ENCODE measurements around the gene SCAF8. TPM values are rescaled to one million over a fixed set of nuclear protein-coding genes. Genes with fewer than 3 reads are reported as not detected.

The SCAF8 gene
- total and polyA plus RNA-seq, 4 experiments from 2014 or later = 4.5 to 60.5 (median 40.2) TPM

DNA sequence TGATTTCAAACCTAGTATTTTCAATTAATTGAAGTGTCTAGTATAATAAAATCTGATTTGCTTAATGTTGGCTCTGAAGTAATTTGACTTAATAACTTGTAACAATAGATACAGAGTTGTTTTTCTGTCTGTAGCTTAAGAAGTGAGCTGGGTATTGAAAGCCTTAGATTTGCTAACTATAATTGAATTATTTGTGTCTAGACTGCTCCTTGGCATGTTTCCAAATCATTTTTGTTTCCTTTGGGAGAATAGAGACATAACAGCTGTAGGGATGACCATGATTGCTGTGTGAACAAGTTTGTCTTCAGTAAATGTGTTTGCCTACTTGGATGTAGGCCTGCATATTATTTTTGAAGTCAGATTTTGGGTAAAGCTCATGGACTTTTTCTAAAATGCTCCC lies 115.4 kb downstream of the SCAF8 start:
- peaks cover 23 to 39% of the 10 kb centered on the region in 2 donors for H3K36me3 Mint-ChIP-seq
- Histone ChIP-seq H3K4me3 (ENCODE audit: low read length in 2 of 2) (no peak overlapping the region), H3K9me3 (ENCODE audit: control insufficient read depth in 1 of 2, low read length in 2 of 2) (no peaks in the 10 kb centered on the region), H3K27me3 (ENCODE audit: insufficient read depth, low read length) (no peaks in the 10 kb centered on the region), H3K36me3 (ENCODE audit: insufficient read depth, low read length) (no peaks in the 10 kb centered on the region), H3K27ac (ENCODE audit: low read depth, low read length) (no peak overlapping the region), H3K4me1 (ENCODE audit: insufficient read depth, low read length) (no peaks in the 10 kb centered on the region)
- DNase-seq = no peak
- H3K27ac Mint-ChIP-seq = peak overlapping the region in 2 of 7 donors; percentile 23 to 30
- POLR2A ChIA-PET (ENCODE audit: partially characterized antibody) = no interaction called here
- peaks cover 0 to 3% (median 0%) of the 10 kb centered on the region in 8 donors for H3K9me3 Mint-ChIP-seq
- no peak overlapping the region for H3K4me3 Mint-ChIP-seq
- peaks cover 18 to 45% (median 30%) of the 10 kb centered on the region in 4 donors for H3K4me1 Mint-ChIP-seq
- CTCF ChIA-PET (ENCODE audit: partially characterized antibody) = no interaction called here
- intact Hi-C loops (cut with micrococcal nuclease) = no loop called here
- H3K27me3 Mint-ChIP-seq = no peaks in the 10 kb centered on the region

DNA sequence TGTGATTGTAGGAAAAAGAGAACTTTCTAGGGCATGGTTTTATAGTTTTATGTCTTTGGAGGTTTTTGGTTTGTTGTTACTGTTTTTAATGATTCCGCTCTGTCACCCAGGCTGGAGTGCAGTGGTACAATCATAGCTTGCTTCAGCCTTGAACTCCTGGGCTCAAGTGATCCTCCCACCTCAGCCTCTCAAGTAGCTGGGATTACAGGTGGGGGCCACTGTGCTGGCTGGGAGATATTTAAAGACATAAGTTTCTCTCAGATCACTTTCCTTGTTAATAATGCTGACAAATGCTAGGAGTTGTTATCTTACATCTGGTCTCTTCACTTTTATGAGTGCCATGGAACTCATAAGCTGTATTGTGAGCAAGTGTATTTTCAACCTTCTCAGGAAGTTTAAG lies 116.3 kb downstream of the SCAF8 start:
- no peak for DNase-seq
- peaks cover 13 to 44% (median 27%) of the 10 kb centered on the region in 4 donors for H3K4me1 Mint-ChIP-seq
- intact Hi-C loops (cut with micrococcal nuclease) = no loop called here
- no peak overlapping the region for H3K4me3 Mint-ChIP-seq
- ChIA-PET POLR2A (ENCODE audit: partially characterized antibody) (no interaction called here), CTCF (ENCODE audit: partially characterized antibody) (no interaction called here)
- H3K36me3 Mint-ChIP-seq = peaks cover 24 to 39% of the 10 kb centered on the region in 2 donors
- H3K9me3 Mint-ChIP-seq = peaks cover 0 to 3% (median 0%) of the 10 kb centered on the region in 8 donors
- Histone ChIP-seq H3K4me1 (ENCODE audit: insufficient read depth, low read length) (no peaks in the 10 kb centered on the region), H3K4me3 (ENCODE audit: low read length in 2 of 2) (no peak overlapping the region), H3K27me3 (ENCODE audit: insufficient read depth, low read length) (no peaks in the 10 kb centered on the region), H3K27ac (ENCODE audit: low read depth, low read length) (no peak overlapping the region), H3K36me3 (ENCODE audit: insufficient read depth, low read length) (no peaks in the 10 kb centered on the region), H3K9me3 (ENCODE audit: control insufficient read depth in 1 of 2, low read length in 2 of 2) (no peaks in the 10 kb centered on the region)
- peak overlapping the region in 1 of 7 donors; percentile 80 for H3K27ac Mint-ChIP-seq
- H3K27me3 Mint-ChIP-seq = no peaks in the 10 kb centered on the region

DNA sequence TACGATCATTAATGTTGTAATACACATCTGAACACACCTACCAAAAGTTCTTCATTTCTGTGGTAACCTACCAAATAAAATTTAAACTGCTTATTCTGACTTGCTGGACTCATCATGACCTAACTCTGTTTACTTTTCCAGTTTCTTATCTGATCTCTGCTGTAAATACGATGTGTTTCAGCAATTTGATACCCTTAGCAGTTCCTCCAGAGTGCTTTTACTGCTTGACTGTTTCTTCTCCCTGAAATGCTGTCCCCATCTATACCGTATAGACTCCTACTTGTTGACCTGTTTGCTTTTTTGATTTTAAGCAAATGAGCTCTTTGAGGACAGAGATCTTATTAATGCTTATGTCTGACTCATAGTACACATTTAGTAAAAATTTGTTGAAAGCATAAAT lies 119.5 kb downstream of the SCAF8 start:
- intact Hi-C loops (cut with micrococcal nuclease) = no loop called here
- H3K36me3 ChIP-seq (ENCODE audit: insufficient read depth, low read length) = no peaks in the 10 kb centered on the region
- Mint-ChIP-seq H3K36me3 (peaks cover 22 to 32% of the 10 kb centered on the region in 2 donors), H3K27me3 (no peaks in the 10 kb centered on the region), H3K9me3 (peaks cover 0 to 3% (median 0%) of the 10 kb centered on the region in 8 donors), H3K4me1 (peaks cover 6 to 26% (median 20%) of the 10 kb centered on the region in 4 donors), H3K4me3 (no peak overlapping the region), H3K27ac (peak overlapping the region in 1 of 7 donors; percentile 1)
- no peaks in the 10 kb centered on the region for H3K4me1 ChIP-seq (ENCODE audit: insufficient read depth, low read length)
- no peak for DNase-seq
- H3K9me3 ChIP-seq (ENCODE audit: control insufficient read depth in 1 of 2, low read length in 2 of 2) = no peaks in the 10 kb centered on the region
- ChIA-PET POLR2A (ENCODE audit: partially characterized antibody) (no interaction called here), CTCF (ENCODE audit: partially characterized antibody) (interaction anchor here (1.2 to 1.8 kb wide), 2 partner anchors 9 to 17 kb away, joined by 3 to 4 read pairs; no protein-coding TSS in a partner anchor)
- no peak overlapping the region for H3K4me3 ChIP-seq (ENCODE audit: low read length in 2 of 2)
- H3K27ac ChIP-seq (ENCODE audit: low read depth, low read length) = no peak overlapping the region
- no peaks in the 10 kb centered on the region for H3K27me3 ChIP-seq (ENCODE audit: insufficient read depth, low read length)

DNA sequence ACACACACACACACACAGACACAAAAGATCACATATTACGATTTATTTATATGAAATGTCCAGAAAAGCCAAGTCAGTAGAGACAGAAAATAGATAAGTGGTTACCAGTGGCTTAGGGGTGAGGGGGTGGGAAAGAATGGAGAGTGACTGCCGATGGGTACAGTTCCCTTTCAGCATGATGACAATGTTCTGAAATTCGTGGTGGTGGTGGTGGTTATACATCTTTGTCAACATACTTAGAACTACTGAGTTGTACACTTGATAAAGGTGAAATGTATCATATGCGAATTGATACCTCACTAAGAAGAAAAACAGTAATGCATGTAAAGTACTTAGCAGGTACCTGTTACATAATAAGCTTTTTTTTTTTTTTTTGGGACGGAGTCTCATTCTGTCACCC lies 124.3 kb downstream of the SCAF8 start:
- peaks cover 5 to 14% of the 10 kb centered on the region in 2 donors for H3K36me3 Mint-ChIP-seq
- no peaks in the 10 kb centered on the region for H3K27me3 Mint-ChIP-seq
- H3K27ac Mint-ChIP-seq = no peak overlapping the region
- H3K27me3 ChIP-seq (ENCODE audit: insufficient read depth, low read length) = no peaks in the 10 kb centered on the region
- no peaks in the 10 kb centered on the region for H3K36me3 ChIP-seq (ENCODE audit: insufficient read depth, low read length)
- ChIA-PET POLR2A (ENCODE audit: partially characterized antibody) (no interaction called here), CTCF (ENCODE audit: partially characterized antibody) (interaction anchor here (0.8 kb wide), 1 partner anchor 320 kb away, joined by 5 read pairs; no protein-coding TSS in a partner anchor)
- H3K4me3 Mint-ChIP-seq = no peak overlapping the region
- no peak overlapping the region for H3K27ac ChIP-seq (ENCODE audit: low read depth, low read length)
- intact Hi-C loops (cut with micrococcal nuclease) = no loop called here
- DNase-seq = no peak
- H3K4me3 ChIP-seq (ENCODE audit: low read length in 2 of 2) = no peak overlapping the region
- H3K9me3 ChIP-seq (ENCODE audit: control insufficient read depth in 1 of 2, low read length in 2 of 2) = no peaks in the 10 kb centered on the region
- H3K9me3 Mint-ChIP-seq = no peaks in the 10 kb centered on the region
- H3K4me1 Mint-ChIP-seq = peaks cover 0 to 9% (median 5%) of the 10 kb centered on the region in 4 donors
- no peaks in the 10 kb centered on the region for H3K4me1 ChIP-seq (ENCODE audit: insufficient read depth, low read length)

DNA sequence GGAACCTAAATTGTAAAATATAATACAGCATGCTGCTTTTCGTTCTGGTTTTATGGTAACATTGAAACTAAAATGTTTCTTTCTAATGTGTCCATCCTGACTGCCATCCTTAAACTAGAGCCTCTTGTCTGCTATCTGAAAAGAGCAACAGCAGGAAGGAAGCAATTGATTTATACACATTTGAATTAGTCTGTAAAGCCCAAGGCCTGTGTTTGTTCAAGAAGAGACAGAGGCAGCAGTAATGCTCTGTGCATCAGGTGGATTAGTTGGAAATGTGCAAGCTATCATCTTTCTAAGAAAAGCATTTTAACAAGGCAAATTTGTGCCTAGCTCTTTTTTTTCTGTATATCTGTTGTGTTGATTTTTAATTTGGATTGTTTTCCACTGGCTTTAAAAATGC lies 128.6 kb downstream of the SCAF8 start:
- Histone ChIP-seq H3K4me3 (ENCODE audit: low read length in 2 of 2) (no peak overlapping the region), H3K36me3 (ENCODE audit: insufficient read depth, low read length) (no peaks in the 10 kb centered on the region), H3K9me3 (ENCODE audit: control insufficient read depth in 1 of 2, low read length in 2 of 2) (no peaks in the 10 kb centered on the region), H3K4me1 (ENCODE audit: insufficient read depth, low read length) (no peaks in the 10 kb centered on the region), H3K27ac (ENCODE audit: low read depth, low read length) (no peak overlapping the region), H3K27me3 (ENCODE audit: insufficient read depth, low read length) (no peaks in the 10 kb centered on the region)
- intact Hi-C loops (cut with micrococcal nuclease) = no loop called here
- POLR2A ChIA-PET (ENCODE audit: partially characterized antibody) = no interaction called here
- no peak overlapping the region for H3K4me3 Mint-ChIP-seq
- H3K36me3 Mint-ChIP-seq = peaks cover 3 to 4% of the 10 kb centered on the region in 2 donors
- H3K27me3 Mint-ChIP-seq = no peaks in the 10 kb centered on the region
- H3K4me1 Mint-ChIP-seq = peaks cover 0 to 13% (median 6%) of the 10 kb centered on the region in 4 donors
- CTCF ChIA-PET (ENCODE audit: partially characterized antibody) = interaction anchor here (1.1 to 1.7 kb wide), 2 partner anchors 64 to 186 kb away, joined by 3 to 5 read pairs; no protein-coding TSS in a partner anchor
- no peak for DNase-seq
- peak overlapping the region in 1 of 7 donors; percentile 8 for H3K27ac Mint-ChIP-seq
- H3K9me3 Mint-ChIP-seq = no peaks in the 10 kb centered on the region

DNA sequence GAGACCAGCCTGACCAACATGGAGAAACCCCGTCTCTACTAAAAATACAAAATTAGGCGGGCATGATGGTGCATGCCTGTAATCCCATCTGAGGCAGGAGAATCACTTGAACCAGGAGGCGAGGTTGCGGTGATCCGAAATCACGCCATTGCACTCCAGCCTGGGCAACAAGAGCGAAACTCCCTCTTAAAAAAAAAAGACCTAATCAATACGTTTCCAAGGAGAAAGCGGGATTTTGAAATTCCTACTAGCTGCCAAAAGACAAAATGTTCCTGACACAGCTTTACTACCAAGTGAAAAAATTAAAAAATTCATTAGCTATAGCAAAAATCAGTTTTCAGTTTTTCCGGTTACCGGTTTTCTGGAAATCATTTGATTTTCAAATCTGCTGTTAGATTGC lies 129.3 kb downstream of the SCAF8 start:
- H3K36me3 ChIP-seq (ENCODE audit: insufficient read depth, low read length) = no peaks in the 10 kb centered on the region
- Mint-ChIP-seq H3K27ac (no peak overlapping the region), H3K4me3 (no peak overlapping the region), H3K36me3 (peaks cover 3 to 4% of the 10 kb centered on the region in 2 donors), H3K4me1 (peaks cover 0 to 13% (median 6%) of the 10 kb centered on the region in 4 donors), H3K27me3 (no peaks in the 10 kb centered on the region), H3K9me3 (no peaks in the 10 kb centered on the region)
- intact Hi-C loops (cut with micrococcal nuclease) = no loop called here
- no peaks in the 10 kb centered on the region for H3K4me1 ChIP-seq (ENCODE audit: insufficient read depth, low read length)
- DNase-seq = no peak
- CTCF ChIA-PET (ENCODE audit: partially characterized antibody) = interaction anchor here (0.6 to 1.7 kb wide), 3 partner anchors 64 to 187 kb away, joined by 3 to 5 read pairs (median 3); no protein-coding TSS in a partner anchor
- H3K27me3 ChIP-seq (ENCODE audit: insufficient read depth, low read length) = no peaks in the 10 kb centered on the region
- H3K4me3 ChIP-seq (ENCODE audit: low read length in 2 of 2) = no peak overlapping the region
- no peaks in the 10 kb centered on the region for H3K9me3 ChIP-seq (ENCODE audit: control insufficient read depth in 1 of 2, low read length in 2 of 2)
- POLR2A ChIA-PET (ENCODE audit: partially characterized antibody) = no interaction called here
- no peak overlapping the region for H3K27ac ChIP-seq (ENCODE audit: low read depth, low read length)

DNA sequence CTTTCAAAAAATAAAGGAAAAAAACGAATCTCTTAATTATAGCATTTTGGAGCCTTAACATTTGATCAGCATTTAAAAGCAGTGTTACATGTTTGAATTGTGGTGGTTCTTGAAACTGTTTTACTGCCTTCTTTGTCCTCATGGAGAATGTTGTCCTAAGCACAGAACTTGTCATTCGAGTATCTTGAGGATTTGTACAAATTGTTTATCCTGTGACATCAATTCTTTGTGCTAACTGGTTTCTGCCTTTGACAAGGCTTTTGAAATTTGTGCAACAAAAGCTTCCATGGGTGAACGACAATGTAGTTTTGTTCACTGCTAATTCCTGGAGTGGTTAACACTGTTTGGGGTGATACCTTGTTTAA lies 130.8 kb downstream of the SCAF8 start:
- intact Hi-C loops (cut with micrococcal nuclease) = no loop called here
- peak overlapping the region in 3 of 7 donors; percentile 22 to 47 (median 41) for H3K27ac Mint-ChIP-seq
- H3K36me3 Mint-ChIP-seq = peaks cover 4 to 7% of the 10 kb centered on the region in 2 donors

More for the DNA sequence above, 130.8 kb downstream of the SCAF8 start:
- no peak overlapping the region for H3K4me3 ChIP-seq (ENCODE audit: low read length in 2 of 2)
- H3K27me3 ChIP-seq (ENCODE audit: insufficient read depth, low read length) = no peaks in the 10 kb centered on the region
- no peak overlapping the region for H3K27ac ChIP-seq (ENCODE audit: low read depth, low read length)
- CTCF ChIA-PET (ENCODE audit: partially characterized antibody) = interaction anchor here (0.7 kb wide), 1 partner anchor 58 kb away, joined by 3 read pairs; no protein-coding TSS in a partner anchor
- H3K9me3 Mint-ChIP-seq = no peaks in the 10 kb centered on the region
- no peak for DNase-seq
- no peaks in the 10 kb centered on the region for H3K9me3 ChIP-seq (ENCODE audit: control insufficient read depth in 1 of 2, low read length in 2 of 2)
- POLR2A ChIA-PET (ENCODE audit: partially characterized antibody) = no interaction called here
- no peak overlapping the region for H3K4me3 Mint-ChIP-seq
- H3K36me3 ChIP-seq (ENCODE audit: insufficient read depth, low read length) = no peaks in the 10 kb centered on the region
- H3K4me1 ChIP-seq (ENCODE audit: insufficient read depth, low read length) = no peaks in the 10 kb centered on the region
- no peaks in the 10 kb centered on the region for H3K27me3 Mint-ChIP-seq
- H3K4me1 Mint-ChIP-seq = peaks cover 0 to 13% (median 5%) of the 10 kb centered on the region in 4 donors
